D721Med (cell line): Measurements from ENCODE around the gene CRCP.
"Not testable (repeated sequence)": the region's sequence is repeated elsewhere in the genome, so short reads cannot be mapped to it uniquely, and the experiment has no call there.

ENCODE experiments used
- DNase-seq: peaks from one replicate; pipeline ENCODE4 v3.0.0; 2011; ENCODE audit warnings: low spot score; ENCODE audit not compliant: insufficient read length
- FAIRE-seq: peaks from 2 replicates; lab custom pipeline; 2011; peaks lifted over from hg19 to GRCh38; lab: Jason Lieb, UNC
- CTCF ChIP-seq: IDR thresholded peaks from 2 replicates; pipeline ENCODE4 v1.5.1; 2012; ENCODE audit warnings: mild to moderate bottlenecking, control low read depth; ENCODE audit not compliant: insufficient read depth; ENCODE audit errors: missing control alignments

CRCP gene

GRCh38 chr7:66152371-66153191 lies 37.9 kb downstream of the CRCP start:
- TF ChIP-seq CTCF: no peak
- FAIRE-seq (no peak), DNase-seq (no peak)

- no peak for DNase-seq
- no peak for TF ChIP-seq CTCF
These were observed 39.0 kb downstream of the CRCP start for GRCh38 chr7:66153691-66154090.

GRCh38 chr7:66156035-66156434 lies 41.4 kb downstream of the CRCP start:
- not testable (repeated sequence) for DNase-seq, FAIRE-seq

More at GRCh38 chr7:66153691-66154090, 39.0 kb downstream of the CRCP start:
- FAIRE-seq: no peak

GRCh38 chr7:66157060-66157459 lies 42.4 kb downstream of the CRCP start:
- DNase-seq (no peak), FAIRE-seq (no peak)
- no peak for TF ChIP-seq CTCF

- no peak for DNase-seq
- TF ChIP-seq CTCF: no peak
- FAIRE-seq: no peak
These were observed 48.0 kb downstream of the CRCP start for GRCh38 chr7:66162622-66163021.

- TF ChIP-seq CTCF: no peak
- FAIRE-seq (no peak), DNase-seq (no peak)
These were observed 48.6 kb downstream of the CRCP start for GRCh38 chr7:66163186-66163610.

GRCh38 chr7:66164356-66164755 lies 49.7 kb downstream of the CRCP start:
- no peak for TF ChIP-seq CTCF
- FAIRE-seq: no peak
- DNase-seq: no peak
